ENCODE results near the gene ARAF.

DNA sequence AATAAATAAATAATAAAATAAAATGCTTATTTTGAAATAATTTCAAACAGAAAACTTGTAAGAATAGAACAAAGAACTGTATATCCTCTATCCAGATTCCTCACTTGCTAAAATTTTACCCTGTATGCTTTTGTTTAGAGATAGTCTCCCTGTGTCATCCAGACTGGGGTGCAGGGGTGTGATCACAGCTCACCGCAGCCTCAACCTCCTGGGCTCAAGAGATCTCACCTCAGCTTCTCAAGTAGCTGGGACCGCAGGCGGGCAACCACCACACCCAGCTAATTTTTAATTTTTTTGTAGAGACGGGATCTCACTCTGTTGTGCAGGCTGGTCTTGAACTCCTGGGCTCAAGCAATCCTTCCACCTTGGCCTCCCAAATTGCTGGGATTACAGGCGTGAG is 17.5 kb upstream of the ARAF start:
- TF ChIP-seq SIN3A (IDR thresholded peaks at IDR 0.05; ENCODE audit: borderline replicate concordance, insufficient read depth, low read length): no peak
- TF ChIP-seq, protein P1, sequence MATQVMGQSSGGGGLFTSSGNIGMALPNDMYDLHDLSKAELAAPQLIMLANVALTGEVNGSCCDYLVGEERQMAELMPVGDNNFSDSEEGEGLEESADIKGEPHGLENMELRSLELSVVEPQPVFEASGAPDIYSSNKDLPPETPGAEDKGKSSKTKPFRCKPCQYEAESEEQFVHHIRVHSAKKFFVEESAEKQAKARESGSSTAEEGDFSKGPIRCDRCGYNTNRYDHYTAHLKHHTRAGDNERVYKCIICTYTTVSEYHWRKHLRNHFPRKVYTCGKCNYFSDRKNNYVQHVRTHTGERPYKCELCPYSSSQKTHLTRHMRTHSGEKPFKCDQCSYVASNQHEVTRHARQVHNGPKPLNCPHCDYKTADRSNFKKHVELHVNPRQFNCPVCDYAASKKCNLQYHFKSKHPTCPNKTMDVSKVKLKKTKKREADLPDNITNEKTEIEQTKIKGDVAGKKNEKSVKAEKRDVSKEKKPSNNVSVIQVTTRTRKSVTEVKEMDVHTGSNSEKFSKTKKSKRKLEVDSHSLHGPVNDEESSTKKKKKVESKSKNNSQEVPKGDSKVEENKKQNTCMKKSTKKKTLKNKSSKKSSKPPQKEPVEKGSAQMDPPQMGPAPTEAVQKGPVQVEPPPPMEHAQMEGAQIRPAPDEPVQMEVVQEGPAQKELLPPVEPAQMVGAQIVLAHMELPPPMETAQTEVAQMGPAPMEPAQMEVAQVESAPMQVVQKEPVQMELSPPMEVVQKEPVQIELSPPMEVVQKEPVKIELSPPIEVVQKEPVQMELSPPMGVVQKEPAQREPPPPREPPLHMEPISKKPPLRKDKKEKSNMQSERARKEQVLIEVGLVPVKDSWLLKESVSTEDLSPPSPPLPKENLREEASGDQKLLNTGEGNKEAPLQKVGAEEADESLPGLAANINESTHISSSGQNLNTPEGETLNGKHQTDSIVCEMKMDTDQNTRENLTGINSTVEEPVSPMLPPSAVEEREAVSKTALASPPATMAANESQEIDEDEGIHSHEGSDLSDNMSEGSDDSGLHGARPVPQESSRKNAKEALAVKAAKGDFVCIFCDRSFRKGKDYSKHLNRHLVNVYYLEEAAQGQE (IDR thresholded peaks at IDR 0.05; ENCODE audit: insufficient read depth in 1 of 2, low read depth in 2 of 2, low read length in 2 of 2): no peak
